ENCODE data around the gene GORASP2.

GORASP2 gene

GRCh38 chr2:170968205-170969003, 39.4 kb downstream of the GORASP2 start:
- DNase-seq: no peak

- DNase-seq: no peak
These were observed 40.0 kb downstream of the GORASP2 start for GRCh38 chr2:170969030-170969429.

- DNase-seq: no peak
These were observed 40.9 kb downstream of the GORASP2 start for GRCh38 chr2:170969872-170970496.

GRCh38 chr2:170971071-170971470, 42.0 kb downstream of the GORASP2 start:
- no peak for DNase-seq

GRCh38 chr2:170972296-170973224, 43.5 kb downstream of the GORASP2 start:
- no peak for DNase-seq

- DNase-seq: no peak
These were observed 44.1 kb downstream of the GORASP2 start for GRCh38 chr2:170973225-170973491.

GRCh38 chr2:170973492-170974303, 44.6 kb downstream of the GORASP2 start:
- DNase-seq: peak; percentile 91

- DNase-seq: no peak
These were observed 45.4 kb downstream of the GORASP2 start for GRCh38 chr2:170974304-170974993.

- DNase-seq: no peak
These were observed 46.3 kb downstream of the GORASP2 start for GRCh38 chr2:170975127-170975942.

- no peak for DNase-seq
These were observed 46.9 kb downstream of the GORASP2 start for GRCh38 chr2:170975943-170976270.

GRCh38 chr2:170984079-170984478, 55.0 kb downstream of the GORASP2 start:
- DNase-seq: no peak

GRCh38 chr2:170985407-170985806, 56.4 kb downstream of the GORASP2 start:
- DNase-seq: no peak

- DNase-seq: no peak
These were observed 57.7 kb downstream of the GORASP2 start for GRCh38 chr2:170986566-170987258.

- DNase-seq: no peak
These were observed 62.5 kb downstream of the GORASP2 start for GRCh38 chr2:170991398-170992182.

- DNase-seq: no peak
These were observed 67.3 kb downstream of the GORASP2 start for GRCh38 chr2:170996316-170996715.

GRCh38 chr2:170997893-170998597, 69.0 kb downstream of the GORASP2 start:
- DNase-seq: no peak

- DNase-seq: no peak
These were observed 70.6 kb downstream of the GORASP2 start for GRCh38 chr2:170999654-171000053.

- DNase-seq: no peak
These were observed 75.3 kb downstream of the GORASP2 start for GRCh38 chr2:171004363-171004762.

GRCh38 chr2:171004833-171005232, 75.8 kb downstream of the GORASP2 start:
- no peak for DNase-seq
